Endothelial cell of umbilical vein (primary cell): Measurements from ENCODE around the gene TENM4. TPM values are rescaled to one million over a fixed set of nuclear protein-coding genes. Genes with fewer than 3 reads are reported as not detected.

ENCODE experiments used
- BruUV-seq: library from RNA; stranded (reverse); fragments of 400-500 nt; replicated peaks from 2 replicates; lab custom pipeline; 2021; lab: Mats Ljungman, UMichigan
- CTCF ChIA-PET: fragments of 300-600, 350-600 bp; sonication (Branson Sonifier 250); formaldehyde crosslinking; loops from one replicate; lab custom pipeline; 2021; ENCODE audit warnings: antibody characterized with exemption, inconsistent platforms; lab: Charles Lee
- POLR2A ChIA-PET: fragments of 300-600, 350-600 bp; sonication (Branson Sonifier 250); formaldehyde crosslinking; loops from one replicate; lab custom pipeline; 2021; ENCODE audit warnings: antibody characterized with exemption, inconsistent platforms; lab: Charles Lee
- DNase-seq: peaks from one replicate; pipeline ENCODE4 v3.0.0-alpha.2; 2011; ENCODE audit warnings: low read depth, low spot score
- FAIRE-seq: peaks from 2 replicates; lab custom pipeline; 2011; peaks lifted over from hg19 to GRCh38; lab: Jason Lieb, UNC
- H2AFZ ChIP-seq: 2 replicates; pipeline ENCODE4 v1.6.0; 2012; ENCODE audit warnings: low read depth, low read length, control low read depth, inconsistent platforms
- H3K27ac ChIP-seq: 2 replicates; pipeline ENCODE4 v1.5.1; 2011; ENCODE audit warnings: low read depth, mild to moderate bottlenecking, control low read depth, low read length, moderate library complexity; ENCODE audit not compliant: insufficient read depth
- H3K27me3 ChIP-seq, 2 experiments: 2 replicates each; pipeline versions ENCODE4 v1.6.0 to v1.6.1; 2011; ENCODE audit warnings: low read length in 2 of 2, mixed read lengths in 1 of 2; ENCODE audit not compliant: control insufficient read depth in 2 of 2, insufficient read depth in 2 of 2
- H3K36me3 ChIP-seq, 2 experiments: 2 replicates in 1 of 2; 3 replicates in 1 of 2; pipeline ENCODE4 v1.5.1; 2011; ENCODE audit warnings: low read length in 2 of 2, mild to moderate bottlenecking in 1 of 2, moderate library complexity in 1 of 2; ENCODE audit not compliant: control insufficient read depth in 2 of 2, insufficient read depth in 2 of 2; ENCODE audit errors: extremely low read depth in 1 of 2
- H3K4me1 ChIP-seq: 3 replicates; pipeline ENCODE4 v1.5.1; 2011; ENCODE audit warnings: mild to moderate bottlenecking, low read length; ENCODE audit not compliant: control insufficient read depth, insufficient read depth; ENCODE audit errors: extremely low read depth
- H3K4me2 ChIP-seq: 2 replicates; pipeline ENCODE4 v1.6.1; 2011; ENCODE audit warnings: low read length, control low read depth, mixed read lengths; ENCODE audit not compliant: insufficient read depth
- H3K4me3 ChIP-seq, 3 experiments: fragments of 200-600 bp in 1 of 3; sonication (generic), shearing (Covaris generic) in 1 of 3; replicated peaks in 1 of 3; 2 replicates each; pipeline ENCODE4 v1.5.1; 2011 to 2016; ENCODE audit warnings: control low read depth in 3 of 3, low read length in 3 of 3, mild to moderate bottlenecking in 2 of 3, inconsistent platforms in 1 of 3, low read depth in 1 of 3, moderate library complexity in 1 of 3; ENCODE audit not compliant: insufficient read depth in 1 of 3
- H3K79me2 ChIP-seq: 2 replicates; pipeline ENCODE4 v1.6.0; 2012; ENCODE audit warnings: low read length, inconsistent platforms; ENCODE audit not compliant: control insufficient read depth, insufficient read depth
- H3K9ac ChIP-seq: replicated peaks from 2 replicates; pipeline ENCODE3; 2011; ENCODE audit warnings: low read length, control low read depth; ENCODE audit not compliant: insufficient read depth; ENCODE audit errors: extremely low read depth
- H3K9me1 ChIP-seq: replicated peaks from 3 replicates; pipeline ENCODE4 v1.6.0; 2011; ENCODE audit warnings: mild to moderate bottlenecking, low read length; ENCODE audit not compliant: control insufficient read depth, insufficient read depth; ENCODE audit errors: extremely low read depth
- H3K9me3 ChIP-seq: replicated peaks from 2 replicates; pipeline ENCODE4 v1.5.1; 2012; ENCODE audit warnings: low read length, inconsistent platforms; ENCODE audit not compliant: control insufficient read depth, insufficient read depth
- H4K20me1 ChIP-seq: replicated peaks from 2 replicates; pipeline ENCODE3; 2011; ENCODE audit warnings: mild to moderate bottlenecking, low read length; ENCODE audit not compliant: control insufficient read depth, insufficient read depth; ENCODE audit errors: extremely low read depth
- EZH2 ChIP-seq: IDR thresholded peaks from 2 replicates; pipeline ENCODE4 v1.6.1; 2012; ENCODE audit warnings: borderline replicate concordance, low read depth, mild to moderate bottlenecking, moderate library complexity, low read length, inconsistent platforms; ENCODE audit not compliant: severe bottlenecking
- FOS ChIP-seq: IDR thresholded peaks from 2 replicates; pipeline ENCODE4 v1.6.1; 2011; ENCODE audit warnings: mild to moderate bottlenecking, low read length, moderate library complexity, borderline replicate concordance; ENCODE audit not compliant: insufficient read depth
- GATA2 ChIP-seq: IDR thresholded peaks from 2 replicates; pipeline ENCODE4 v1.7.0; 2011; ENCODE audit warnings: low read depth, mild to moderate bottlenecking, moderate library complexity, mixed read lengths, low read length; ENCODE audit not compliant: insufficient read length, insufficient read depth
- JUN ChIP-seq: IDR thresholded peaks from 2 replicates; pipeline ENCODE4 v1.6.1; 2011; ENCODE audit warnings: borderline replicate concordance, low read depth; ENCODE audit not compliant: insufficient read length, insufficient read depth
- MAX ChIP-seq: IDR thresholded peaks from 2 replicates; pipeline ENCODE4 v1.6.1; 2011; ENCODE audit not compliant: insufficient read depth, insufficient read length
- MYC ChIP-seq: IDR thresholded peaks from one replicate; pipeline ENCODE4 v1.6.1; 2011; ENCODE audit warnings: mild to moderate bottlenecking, low read depth, low read length
- POLR2A ChIP-seq: IDR thresholded peaks from 2 replicates; pipeline ENCODE4 v1.6.1; 2012; ENCODE audit warnings: low read depth, mild to moderate bottlenecking, control low read depth, low read length
- POLR2AphosphoS5 ChIP-seq: IDR thresholded peaks from 2 replicates; pipeline ENCODE4 v1.6.1; 2012; ENCODE audit warnings: low read depth, mild to moderate bottlenecking, control low read depth, low read length, moderate library complexity; ENCODE audit not compliant: insufficient read depth
- dilution Hi-C: fragments of 300-500 bp; cut with MboI; formaldehyde crosslinking; loops from one replicate; pipeline ENCODE4 v1.15.0; 2019; ENCODE audit warnings: low sequenced_read_pairs; ENCODE audit not compliant: extremely low pct_ligation_motif_present
- intact Hi-C: fragments of 100-400 bp; cut with micrococcal nuclease; formaldehyde crosslinking; loops from one replicate; pipeline ENCODE4 v1.10.0; 2022
- polyA plus RNA-seq, 4 experiments: library from polyadenylated mRNA; depleted of rRNA in 3 of 4; stranded (reverse) in 3 of 4; unstranded in 1 of 4; fragments of >200 nt; gene quantifications; 2 replicates each; pipeline versions ENCODE4 v1.2.1 to v1.2.3, GENCODE V29; 2011 to 2012; ENCODE audit warnings: missing spikeins in 1 of 4
- total RNA-seq: library from RNA; stranded (reverse); gene quantifications from 2 replicates; pipeline ENCODE4 v1.2.3, GENCODE V29; 2021
- TF ChIP-seq, protein P1 (sequence below), 2 donors: IDR thresholded peaks; 1 replicate in 1 of 2; 2 replicates in 1 of 2; pipeline ENCODE4 v1.5.1; 2011; ENCODE audit warnings: low read length in 2 of 2, mild to moderate bottlenecking in 2 of 2, moderate library complexity in 2 of 2, control low read depth in 1 of 2, inconsistent platforms in 1 of 2, low read depth in 1 of 2; ENCODE audit not compliant: insufficient read depth in 1 of 2; ENCODE audit errors: extremely low read depth in 1 of 2

Gene TENM4
- total and polyA plus RNA-seq, 2 donors (not counting 3 experiments of a cell fraction or from before 2014, with no cell fraction given): 0.06 to 0.27 TPM

GRCh38 chr11:78855116-78855515, 585.7 kb downstream of the TENM4 start:
- Histone ChIP-seq H3K4me2 (no peak overlapping the region), H4K20me1 (no peaks in the 10 kb centered on the region), H3K9me1 (no peaks in the 10 kb centered on the region), H3K27ac (no peak overlapping the region), H3K9me3 (no peaks in the 10 kb centered on the region), H2AFZ (no peak overlapping the region), H3K36me3 (no peaks in the 10 kb centered on the region), H3K27me3 (no peaks in the 10 kb centered on the region), H3K79me2 (no peaks in the 10 kb centered on the region), H3K4me3 (no peak overlapping the region), H3K4me1 (no peaks in the 10 kb centered on the region), H3K9ac (no peak overlapping the region)
- dilution Hi-C loops: no loop called here
- POLR2A ChIA-PET: no interaction called here
- FAIRE-seq (no peak), DNase-seq (no peak)
- no TSS peak for BruUV-seq
- CTCF ChIA-PET: no interaction called here
- no peak for TF ChIP-seq MYC
- no peak for TF ChIP-seq POLR2A
- no peak for TF ChIP-seq GATA2
- TF ChIP-seq EZH2: no peak
- TF ChIP-seq, protein P1, sequence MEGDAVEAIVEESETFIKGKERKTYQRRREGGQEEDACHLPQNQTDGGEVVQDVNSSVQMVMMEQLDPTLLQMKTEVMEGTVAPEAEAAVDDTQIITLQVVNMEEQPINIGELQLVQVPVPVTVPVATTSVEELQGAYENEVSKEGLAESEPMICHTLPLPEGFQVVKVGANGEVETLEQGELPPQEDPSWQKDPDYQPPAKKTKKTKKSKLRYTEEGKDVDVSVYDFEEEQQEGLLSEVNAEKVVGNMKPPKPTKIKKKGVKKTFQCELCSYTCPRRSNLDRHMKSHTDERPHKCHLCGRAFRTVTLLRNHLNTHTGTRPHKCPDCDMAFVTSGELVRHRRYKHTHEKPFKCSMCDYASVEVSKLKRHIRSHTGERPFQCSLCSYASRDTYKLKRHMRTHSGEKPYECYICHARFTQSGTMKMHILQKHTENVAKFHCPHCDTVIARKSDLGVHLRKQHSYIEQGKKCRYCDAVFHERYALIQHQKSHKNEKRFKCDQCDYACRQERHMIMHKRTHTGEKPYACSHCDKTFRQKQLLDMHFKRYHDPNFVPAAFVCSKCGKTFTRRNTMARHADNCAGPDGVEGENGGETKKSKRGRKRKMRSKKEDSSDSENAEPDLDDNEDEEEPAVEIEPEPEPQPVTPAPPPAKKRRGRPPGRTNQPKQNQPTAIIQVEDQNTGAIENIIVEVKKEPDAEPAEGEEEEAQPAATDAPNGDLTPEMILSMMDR (IDR thresholded peaks at IDR 0.05; ENCODE audit: extremely low read depth in 1 of 2, insufficient read depth in 1 of 2, low read depth in 1 of 2, low read length in 2 of 2): no peak
- TF ChIP-seq POLR2AphosphoS5: no peak
- TF ChIP-seq JUN: no peak
- no peak for TF ChIP-seq FOS
- TF ChIP-seq MAX: no peak
- intact Hi-C loops: no loop called here
